ENCODE results near the gene C11orf71.

- no peak for TF ChIP-seq BHLHE40 (IDR thresholded peaks at IDR 0.05; ENCODE audit: borderline replicate concordance)
- no peak for TF ChIP-seq NFRKB (IDR thresholded peaks at IDR 0.05)
- no peak for TF ChIP-seq SUZ12 (IDR thresholded peaks at IDR 0.05)
- no peak for TF ChIP-seq ARNT (IDR thresholded peaks at IDR 0.05)
- TF ChIP-seq ELF4 (IDR thresholded peaks at IDR 0.05): no peak
These were observed 20.8 kb downstream of the C11orf71 start for GRCh38 chr11:114379394-114380069.

Data from HEK293T (cell line).